ENCODE data around the gene CAMK1D.

DNA sequence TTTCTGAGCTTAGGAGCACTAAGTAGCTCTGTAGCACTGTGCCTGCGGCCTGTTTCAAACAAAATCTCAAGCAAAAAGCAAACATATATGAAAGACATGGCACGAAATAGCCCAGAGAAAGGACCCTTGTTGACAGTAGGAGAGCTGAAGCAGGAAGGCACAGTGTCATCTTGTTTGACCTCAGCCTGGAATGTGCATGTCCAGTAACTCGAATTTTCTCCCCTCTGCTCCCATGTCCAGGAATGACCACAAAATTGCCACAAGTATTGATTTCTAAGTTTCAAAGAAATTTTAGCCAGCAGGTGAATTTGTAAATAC is 351.2 kb downstream of the CAMK1D start:
- TF ChIP-seq, protein P1, sequence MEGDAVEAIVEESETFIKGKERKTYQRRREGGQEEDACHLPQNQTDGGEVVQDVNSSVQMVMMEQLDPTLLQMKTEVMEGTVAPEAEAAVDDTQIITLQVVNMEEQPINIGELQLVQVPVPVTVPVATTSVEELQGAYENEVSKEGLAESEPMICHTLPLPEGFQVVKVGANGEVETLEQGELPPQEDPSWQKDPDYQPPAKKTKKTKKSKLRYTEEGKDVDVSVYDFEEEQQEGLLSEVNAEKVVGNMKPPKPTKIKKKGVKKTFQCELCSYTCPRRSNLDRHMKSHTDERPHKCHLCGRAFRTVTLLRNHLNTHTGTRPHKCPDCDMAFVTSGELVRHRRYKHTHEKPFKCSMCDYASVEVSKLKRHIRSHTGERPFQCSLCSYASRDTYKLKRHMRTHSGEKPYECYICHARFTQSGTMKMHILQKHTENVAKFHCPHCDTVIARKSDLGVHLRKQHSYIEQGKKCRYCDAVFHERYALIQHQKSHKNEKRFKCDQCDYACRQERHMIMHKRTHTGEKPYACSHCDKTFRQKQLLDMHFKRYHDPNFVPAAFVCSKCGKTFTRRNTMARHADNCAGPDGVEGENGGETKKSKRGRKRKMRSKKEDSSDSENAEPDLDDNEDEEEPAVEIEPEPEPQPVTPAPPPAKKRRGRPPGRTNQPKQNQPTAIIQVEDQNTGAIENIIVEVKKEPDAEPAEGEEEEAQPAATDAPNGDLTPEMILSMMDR (IDR thresholded peaks at IDR 0.05), result no peak
- no peak for TF ChIP-seq POLR2A (IDR thresholded peaks at IDR 0.05)

Data from testis (tissue), 2 donors.